ENCODE data around the gene NPBWR2.
"Not testable (repeated sequence)": the region's sequence is repeated elsewhere in the genome, so short reads cannot be mapped to it uniquely, and the experiment has no call there.

The NPBWR2 gene

GRCh38 chr20:64143018-64143801, 35.8 kb upstream of the NPBWR2 start:
- DNase-seq (ENCODE audit: low read depth), result no peak

- DNase-seq (ENCODE audit: low read depth), result no peak
These were observed 35.2 kb upstream of the NPBWR2 start for GRCh38 chr20:64142590-64142989.

GRCh38 chr20:64140956-64141355, 33.6 kb upstream of the NPBWR2 start:
- no peak for DNase-seq (ENCODE audit: low read depth)

GRCh38 chr20:64140061-64140931, 32.9 kb upstream of the NPBWR2 start:
- no peak for DNase-seq (ENCODE audit: low read depth)

- DNase-seq (ENCODE audit: low read depth), result no peak
These were observed 32.1 kb upstream of the NPBWR2 start for GRCh38 chr20:64139199-64140060.

- no peak for DNase-seq (ENCODE audit: low read depth)
These were observed 31.0 kb upstream of the NPBWR2 start for GRCh38 chr20:64138276-64138815.

- no peak for DNase-seq (ENCODE audit: low read depth)
These were observed 30.2 kb upstream of the NPBWR2 start for GRCh38 chr20:64137598-64138031.

- DNase-seq (ENCODE audit: low read depth), result no peak
These were observed 28.8 kb upstream of the NPBWR2 start for GRCh38 chr20:64136004-64136710.

- not testable (repeated sequence) for DNase-seq (ENCODE audit: low read depth)
These were observed 27.4 kb upstream of the NPBWR2 start for GRCh38 chr20:64134744-64135143.

GRCh38 chr20:64133951-64134407, 26.6 kb upstream of the NPBWR2 start:
- no peak for DNase-seq (ENCODE audit: low read depth)

- DNase-seq (ENCODE audit: low read depth), result no peak
These were observed 24.0 kb upstream of the NPBWR2 start for GRCh38 chr20:64131406-64131805.

- DNase-seq (ENCODE audit: low read depth), result no peak
These were observed 23.5 kb upstream of the NPBWR2 start for GRCh38 chr20:64130876-64131275.

- no peak for DNase-seq (ENCODE audit: low read depth)
These were observed 22.9 kb upstream of the NPBWR2 start for GRCh38 chr20:64130271-64130670.

- no peak for DNase-seq (ENCODE audit: low read depth)
These were observed 21.9 kb upstream of the NPBWR2 start for GRCh38 chr20:64129146-64129782.

- not testable (repeated sequence) for DNase-seq (ENCODE audit: low read depth)
These were observed 16.2 kb upstream of the NPBWR2 start for GRCh38 chr20:64123517-64123916.

GRCh38 chr20:64122927-64123326, 15.6 kb upstream of the NPBWR2 start:
- not testable (repeated sequence) for DNase-seq (ENCODE audit: low read depth)

GRCh38 chr20:64121586-64121985, 14.2 kb upstream of the NPBWR2 start:
- DNase-seq (ENCODE audit: low read depth), result no peak

GRCh38 chr20:64119681-64120341, 12.4 kb upstream of the NPBWR2 start:
- DNase-seq (ENCODE audit: low read depth), result no peak

- no peak for DNase-seq (ENCODE audit: low read depth)
These were observed 11.9 kb upstream of the NPBWR2 start for GRCh38 chr20:64119301-64119680.

GRCh38 chr20:64117432-64117777, 10.0 kb upstream of the NPBWR2 start:
- not testable (repeated sequence) for DNase-seq (ENCODE audit: low read depth)
